HG03521 (cell line): Measurements from ENCODE around the gene IP6K3.
A peak's percentile ranks its signal among the peaks of the same experiment; 100 is the strongest.

Experiments used
- ATAC-seq: cut with Tn5 transposase; IDR thresholded peaks from one replicate; pipeline ENCODE4 v1.9.1; 2021; ENCODE audit warnings: mild to moderate bottlenecking, moderate library complexity; ENCODE audit not compliant: unreplicated experiment

The IP6K3 gene

GRCh38 chr6:33725891-33726673 lies 20.6 kb downstream of the IP6K3 start:
- ATAC-seq, result no peak

DNA sequence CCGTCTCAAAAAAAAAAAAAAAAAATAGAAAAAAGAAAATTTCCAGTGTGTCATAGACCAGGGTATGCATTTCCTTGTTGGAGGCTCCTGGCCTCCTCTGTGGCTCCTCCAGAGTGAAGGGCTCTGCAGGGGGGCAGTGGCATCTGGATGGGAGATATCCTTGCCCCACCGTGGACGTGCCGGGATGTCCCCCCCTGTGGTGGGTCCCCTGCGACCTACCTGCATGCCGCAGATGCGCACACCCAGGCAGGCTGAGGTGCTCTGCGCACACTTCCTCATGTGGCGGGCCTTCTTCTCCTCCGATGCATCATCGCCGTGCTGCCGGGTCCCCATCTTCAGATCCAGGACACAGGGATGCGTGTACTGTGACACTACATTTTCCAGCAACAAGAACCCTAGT lies 21.5 kb downstream of the IP6K3 start:
- no peak for ATAC-seq

DNA sequence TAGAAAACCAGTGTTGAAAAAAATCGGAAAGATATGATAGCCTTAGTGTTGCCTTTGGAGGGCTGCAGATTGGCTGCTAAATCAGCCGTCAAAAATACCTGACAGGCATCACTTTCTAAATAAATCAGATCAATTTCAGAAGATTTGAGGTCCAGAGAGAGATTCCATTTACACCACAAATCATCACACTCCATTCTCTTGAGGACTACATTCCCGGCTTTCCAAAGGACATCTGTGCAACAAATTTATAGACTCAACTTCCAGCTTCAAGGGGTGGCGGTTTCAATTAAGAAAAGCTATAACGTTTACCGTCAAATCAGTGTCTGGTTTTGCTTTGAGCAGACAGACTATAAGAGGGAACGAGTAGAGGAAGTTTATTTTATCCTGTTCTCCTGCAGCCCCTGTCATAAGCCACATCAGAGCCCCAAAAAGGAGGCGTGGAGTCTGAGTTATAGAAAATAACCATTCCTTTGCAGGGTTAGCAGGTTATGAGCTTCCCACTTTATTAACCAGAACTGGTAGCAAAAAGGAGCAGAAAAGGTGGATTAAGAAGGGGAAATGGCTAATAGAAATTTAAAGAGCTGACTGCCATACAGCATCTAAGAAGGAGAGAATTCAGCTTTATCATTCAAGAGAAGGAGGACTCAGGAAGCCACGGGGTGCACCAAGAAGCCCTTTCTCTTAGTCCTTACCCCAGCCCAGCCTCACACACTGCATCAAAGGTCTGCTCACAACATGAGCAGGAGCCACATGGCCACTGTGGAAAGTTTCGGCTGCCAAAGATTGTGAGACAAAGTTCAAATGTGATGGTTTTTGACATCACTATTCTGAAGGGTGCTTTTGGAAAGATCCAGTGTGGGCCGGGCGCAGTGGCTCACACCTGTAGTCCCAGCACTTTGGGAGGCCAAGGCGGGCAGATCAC lies 22.3 kb downstream of the IP6K3 start:
- no peak for ATAC-seq

DNA sequence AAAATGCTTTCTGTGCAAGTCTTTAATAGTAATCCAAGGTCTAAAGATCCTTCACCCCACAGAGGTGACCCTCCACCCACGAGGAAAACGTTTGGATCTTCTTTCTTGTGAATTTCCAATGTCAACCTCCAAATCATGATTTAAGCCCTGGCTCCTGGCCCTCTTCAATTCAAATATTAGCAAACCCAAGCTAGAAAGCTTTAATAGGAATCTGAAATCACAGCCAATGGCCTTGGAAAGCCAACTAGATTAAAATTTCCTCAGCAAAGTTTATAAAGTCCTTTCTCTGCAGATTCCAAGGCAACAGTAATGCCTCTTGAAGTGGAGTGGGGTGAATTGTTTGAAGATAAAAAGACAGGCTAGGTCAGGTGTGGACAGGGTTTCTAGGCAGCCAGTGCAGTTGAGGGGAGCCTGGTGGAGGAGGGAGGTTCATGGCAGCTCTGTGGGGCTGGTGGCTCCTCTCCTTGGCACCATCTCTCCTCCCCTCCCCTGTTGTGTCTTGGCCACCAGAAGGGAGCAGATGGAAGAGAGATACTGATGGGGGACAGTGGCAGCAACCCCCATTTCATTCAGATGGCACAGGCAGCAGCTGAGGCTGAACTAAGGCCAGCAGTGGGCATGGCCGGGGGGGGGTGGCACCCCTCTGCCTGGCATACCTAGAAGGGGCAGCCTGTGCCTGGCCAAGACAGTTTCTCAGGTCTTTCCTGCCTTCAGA lies 23.2 kb downstream of the IP6K3 start:
- no peak for ATAC-seq

DNA sequence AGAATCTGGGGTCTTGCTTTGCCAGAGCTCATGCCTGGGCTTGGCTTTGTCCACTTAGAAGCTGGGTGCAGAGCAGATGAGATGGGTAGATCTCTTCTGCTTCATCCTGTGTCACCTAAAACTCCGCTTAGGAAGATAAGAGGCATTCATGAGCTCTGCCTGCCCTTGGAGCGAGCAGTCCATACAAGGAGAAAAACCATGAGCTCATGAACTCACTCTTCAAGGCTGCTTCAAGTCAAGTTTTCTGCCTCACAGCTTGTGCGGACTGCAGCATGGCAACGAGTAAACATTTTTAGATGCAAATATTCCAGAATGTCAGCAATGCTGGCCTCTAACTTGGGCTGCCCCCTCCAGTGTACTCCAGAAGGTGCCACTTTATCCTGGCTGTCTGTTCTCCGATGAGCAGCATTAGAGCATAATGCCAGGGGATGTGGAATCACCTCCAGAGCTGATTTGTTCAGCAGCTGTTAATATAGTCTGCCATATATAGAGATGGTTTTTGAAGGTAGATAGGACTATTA lies 24.5 kb downstream of the IP6K3 start:
- ATAC-seq, result no peak

DNA sequence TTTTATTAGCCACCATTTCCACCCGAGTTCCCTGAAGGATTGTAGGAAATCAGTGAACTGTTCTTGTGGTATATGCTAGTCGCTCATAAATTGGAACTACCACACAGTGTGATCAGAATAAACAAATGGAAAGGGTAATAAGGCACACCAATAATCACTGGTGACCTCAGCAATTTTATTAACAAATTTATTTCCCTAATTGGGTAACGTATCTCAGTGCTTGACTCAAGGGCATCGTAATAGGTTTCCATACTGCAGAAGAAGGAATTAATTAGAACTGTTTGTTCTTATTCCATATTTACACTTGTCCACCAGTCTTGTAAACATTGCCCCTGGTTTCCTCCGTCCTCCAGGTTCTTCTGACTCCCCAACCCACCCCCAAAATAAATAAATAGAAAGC lies 25.2 kb downstream of the IP6K3 start:
- no peak for ATAC-seq

DNA sequence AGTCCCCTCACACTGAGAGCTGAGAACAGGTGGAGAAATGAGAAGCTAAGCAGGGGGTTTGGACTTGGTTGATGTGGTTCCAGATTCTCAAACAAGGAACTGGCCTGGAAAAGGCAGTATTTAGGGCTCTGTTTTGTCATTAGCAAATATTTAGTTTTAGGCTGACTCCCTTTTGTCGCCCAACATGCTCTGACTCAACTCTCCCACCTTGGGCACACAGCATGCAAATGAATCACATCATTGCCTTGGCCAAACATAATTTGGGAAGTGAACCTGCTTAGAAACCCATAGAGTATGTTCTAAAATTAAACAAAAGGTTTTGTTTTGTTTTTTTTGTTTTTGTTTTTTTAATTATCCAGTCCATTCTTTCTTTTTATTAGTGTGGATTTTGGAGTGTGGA lies 25.7 kb downstream of the IP6K3 start:
- ATAC-seq, result no peak

DNA sequence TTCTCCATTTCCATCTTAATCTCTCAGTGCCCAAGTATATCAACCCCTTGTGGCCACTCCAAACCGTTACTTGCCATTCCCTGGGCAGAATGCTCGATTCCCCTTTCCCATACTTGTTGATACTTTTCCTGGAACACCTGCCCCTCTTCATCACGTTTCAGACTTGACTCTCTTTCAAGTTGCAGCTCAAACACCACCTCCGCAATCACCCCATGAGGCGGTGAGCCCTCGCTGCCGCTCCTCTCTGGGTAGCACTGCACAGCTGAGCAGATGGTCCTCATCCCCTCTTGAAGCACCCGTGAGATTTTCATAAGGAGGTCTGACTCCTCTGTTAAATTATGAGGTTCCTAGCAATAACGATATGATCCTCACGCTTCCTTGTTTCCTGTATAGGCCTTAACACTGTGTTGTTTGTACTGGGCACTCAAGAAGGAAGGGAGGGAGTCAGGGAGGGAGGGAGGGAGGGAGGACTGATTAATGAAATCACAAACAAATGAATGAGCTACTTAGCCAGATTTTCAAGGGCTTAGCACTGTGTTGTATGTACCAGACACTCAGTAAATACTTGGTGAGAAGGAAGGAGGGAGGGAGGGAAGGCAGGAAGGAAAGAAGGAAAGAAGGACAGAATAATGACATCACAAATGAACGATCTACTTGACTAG lies 27.2 kb downstream of the IP6K3 start:
- no peak for ATAC-seq

GRCh38 chr6:33718713-33719112 lies 28.0 kb downstream of the IP6K3 start:
- ATAC-seq, result no peak

GRCh38 chr6:33717934-33718455 lies 28.7 kb downstream of the IP6K3 start:
- ATAC-seq, result no peak

DNA sequence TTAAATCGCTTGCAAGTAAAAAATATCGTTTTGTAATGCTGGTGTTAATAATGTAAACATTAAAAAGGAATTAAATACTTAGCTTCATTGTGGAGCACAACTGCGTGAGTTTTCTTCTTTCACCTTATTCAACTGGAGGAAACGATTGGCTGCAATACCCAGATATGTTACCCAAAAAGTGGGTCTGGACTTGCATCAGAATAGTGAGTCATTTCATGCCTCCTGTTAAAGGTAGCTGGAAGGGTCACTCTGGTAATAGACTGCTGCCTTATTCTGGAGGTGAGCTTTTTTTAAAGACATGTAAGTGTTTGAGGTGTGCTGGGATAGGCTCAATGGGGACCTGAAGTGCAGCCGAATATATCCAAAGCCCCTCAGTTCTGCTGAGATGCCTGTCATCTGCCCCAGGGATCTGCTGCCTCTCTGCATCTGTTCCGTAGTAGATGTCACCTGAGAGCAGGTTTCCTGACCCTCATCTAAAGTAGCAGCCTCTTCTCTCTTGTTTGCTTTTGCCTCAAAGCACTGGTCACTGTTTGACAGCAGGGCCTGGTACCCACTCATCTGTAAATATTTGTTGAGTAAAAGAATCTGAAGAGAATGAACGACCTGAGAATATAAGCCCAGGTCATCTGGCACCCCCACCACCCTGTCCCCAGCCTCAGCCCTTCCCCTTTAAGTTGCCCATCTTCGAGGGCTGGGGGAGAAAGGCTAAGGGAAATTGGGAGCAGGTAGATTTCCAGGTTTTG lies 29.6 kb downstream of the IP6K3 start:
- ATAC-seq, result no peak

- ATAC-seq, result no peak
These were observed 30.3 kb downstream of the IP6K3 start for GRCh38 chr6:33716379-33716778.

DNA sequence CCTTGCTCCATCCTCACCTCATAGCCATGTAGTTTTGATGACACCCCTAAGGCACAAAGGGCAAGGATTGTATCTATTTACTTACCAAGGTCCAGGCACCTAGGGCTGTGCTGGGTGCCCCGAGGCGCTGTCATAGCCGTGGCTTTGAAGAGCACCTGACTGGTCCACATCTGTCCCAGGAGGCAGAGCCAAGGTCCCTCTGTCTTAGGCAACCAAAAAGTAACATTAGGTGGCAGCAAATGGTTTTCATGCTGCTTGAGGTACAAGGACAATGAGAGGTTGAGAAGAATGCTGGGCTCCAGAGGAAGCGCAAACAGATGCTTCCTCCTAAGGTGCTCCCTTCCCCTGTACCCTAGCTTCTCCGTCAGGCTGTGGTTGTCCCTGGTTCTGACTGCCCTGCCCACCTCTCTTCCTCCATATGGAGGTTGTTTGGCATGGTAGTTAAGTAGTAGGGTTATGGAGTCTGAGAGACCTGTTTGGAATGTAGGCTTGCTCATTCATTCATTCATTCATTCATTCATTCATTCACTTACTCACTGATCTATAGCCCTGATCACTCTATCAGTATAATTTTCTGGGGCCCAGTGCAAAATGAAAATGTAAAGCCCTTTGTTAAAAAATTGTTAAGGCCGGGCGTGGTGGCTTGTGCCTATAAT lies 32.2 kb downstream of the IP6K3 start:
- no peak for ATAC-seq

- no peak for ATAC-seq
These were observed 32.9 kb downstream of the IP6K3 start for GRCh38 chr6:33713786-33714185.

GRCh38 chr6:33712914-33713313 lies 33.8 kb downstream of the IP6K3 start:
- ATAC-seq, result no peak

DNA sequence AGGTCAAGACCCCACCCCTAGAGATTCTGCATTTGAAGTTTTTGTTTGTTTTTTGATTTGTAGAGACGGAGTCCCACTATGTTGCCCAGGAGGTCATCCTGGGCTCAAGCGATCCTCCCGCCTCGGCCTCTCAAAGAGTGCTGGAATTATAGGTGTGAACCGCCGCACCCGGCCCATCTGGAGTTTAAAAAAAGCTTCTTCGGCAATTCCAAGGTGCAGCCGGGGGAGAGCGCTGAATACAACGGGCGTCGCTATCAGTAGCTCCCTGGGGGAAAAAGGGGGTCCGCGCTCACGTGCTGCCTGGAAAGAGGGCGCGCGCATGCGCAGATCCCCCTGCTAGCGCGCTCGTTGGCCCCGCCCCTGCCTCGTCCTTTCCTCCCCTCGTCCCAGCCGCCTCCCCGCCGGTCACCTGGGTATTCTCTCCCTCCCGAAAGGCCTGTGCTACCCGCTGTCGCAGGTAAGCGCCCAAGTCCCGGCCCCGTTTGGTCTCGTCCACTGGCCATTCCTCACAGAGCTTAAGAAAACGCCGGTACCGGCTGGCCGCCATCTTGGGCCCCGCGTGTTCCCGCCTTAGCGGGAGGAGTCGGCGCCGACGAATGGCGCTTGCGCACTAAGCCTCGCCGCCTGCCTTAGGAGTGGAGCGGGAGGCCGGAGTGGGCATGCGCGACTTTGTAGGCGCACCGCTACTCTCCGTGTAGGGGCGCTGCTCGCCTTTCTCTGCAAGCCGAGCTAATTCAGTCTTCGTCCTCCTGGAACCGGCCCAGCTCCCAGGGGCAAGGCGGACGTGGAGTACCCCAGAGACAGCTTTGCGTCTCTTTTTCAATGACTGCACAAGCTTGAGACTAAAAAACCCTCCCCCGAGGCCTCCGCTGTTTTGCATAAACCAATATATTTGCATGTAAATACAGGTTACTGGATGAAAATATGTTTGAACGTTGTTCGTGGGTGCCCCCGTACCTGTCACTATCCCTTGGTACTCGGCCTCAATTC lies 35.3 kb downstream of the IP6K3 start, which contains the start of gene UQCC2:
Gene UQCC2 (minus strand): TSS at position 561 of the 990 bp plus-strand sequence. CDS start 14 bp downstream, at position 547.
- peak; percentile 89 for ATAC-seq

DNA sequence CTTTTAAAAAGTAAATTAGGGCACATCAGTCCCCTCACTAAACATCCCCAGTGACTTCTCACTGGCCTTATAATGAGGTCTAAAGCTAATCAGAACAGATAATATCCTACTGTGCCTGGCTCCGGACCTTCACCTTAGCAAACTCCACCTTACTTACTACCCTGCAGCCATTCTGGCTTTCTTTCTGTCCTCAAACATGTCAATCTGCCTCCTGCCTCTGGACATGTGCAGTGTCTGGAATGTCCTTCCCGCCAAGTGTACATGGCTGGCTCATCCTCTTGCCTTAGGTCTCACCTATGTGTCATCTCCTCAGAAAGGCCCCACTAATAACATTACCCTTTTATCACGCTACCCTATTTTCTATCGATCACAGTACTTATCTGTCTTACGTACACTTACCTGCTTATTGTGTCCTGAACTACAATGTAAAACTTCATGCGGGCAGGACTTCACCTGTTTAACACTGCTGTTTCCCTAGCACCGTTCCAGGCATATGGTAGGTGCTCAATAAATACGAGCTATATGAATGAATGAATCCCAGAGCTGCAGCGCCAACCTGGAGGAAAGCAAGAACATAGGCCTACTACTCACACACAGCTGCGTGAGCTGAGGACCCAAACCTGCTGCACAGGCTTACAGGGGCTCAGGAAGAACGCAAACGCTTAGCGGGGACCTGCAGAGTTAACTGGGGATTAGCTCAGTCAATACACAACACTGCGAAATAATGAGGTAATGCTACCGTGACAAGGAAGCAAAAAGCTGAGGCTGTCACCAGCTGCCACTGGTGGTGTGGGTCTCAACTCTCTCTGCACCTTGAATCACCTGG lies 36.2 kb downstream of the IP6K3 start:
- ATAC-seq, result no peak
